PFSK-1 (cell line): ENCODE results near the gene VWA5B1.

ENCODE experiments used
- FOXP2 ChIP-seq: optimal IDR thresholded peaks from 2 replicates; pipeline ENCODE3; 2011; ENCODE audit warnings: borderline replicate concordance, control low read depth, inconsistent platforms; ENCODE audit not compliant: insufficient read depth; ENCODE audit errors: extremely low read length, extremely low read depth
- POLR2AphosphoS5 ChIP-seq: IDR thresholded peaks from 2 replicates; pipeline ENCODE4 v1.6.1; 2012; ENCODE audit warnings: low read depth, mild to moderate bottlenecking, control low read depth, low read length, moderate library complexity
- SIN3A ChIP-seq: IDR thresholded peaks from 2 replicates; pipeline ENCODE4 v1.6.1; 2012; ENCODE audit warnings: mild to moderate bottlenecking, low read length, moderate library complexity, borderline replicate concordance; ENCODE audit not compliant: insufficient read depth
- TAF1 ChIP-seq: IDR thresholded peaks from 2 replicates; pipeline ENCODE4 v1.6.1; 2012; ENCODE audit warnings: low read length, control low read depth, borderline replicate concordance; ENCODE audit not compliant: insufficient read depth
- TF ChIP-seq, protein P1 (sequence below), 2 experiments: IDR thresholded peaks; 2 replicates each; pipeline versions ENCODE4 v1.6.1 to v1.8.0; 2011 to 2012; ENCODE audit warnings: low read depth in 2 of 2, low read length in 2 of 2, control low read depth in 1 of 2, inconsistent platforms in 1 of 2, mild to moderate bottlenecking in 1 of 2, moderate library complexity in 1 of 2; ENCODE audit not compliant: insufficient read depth in 1 of 2

VWA5B1 gene

DNA sequence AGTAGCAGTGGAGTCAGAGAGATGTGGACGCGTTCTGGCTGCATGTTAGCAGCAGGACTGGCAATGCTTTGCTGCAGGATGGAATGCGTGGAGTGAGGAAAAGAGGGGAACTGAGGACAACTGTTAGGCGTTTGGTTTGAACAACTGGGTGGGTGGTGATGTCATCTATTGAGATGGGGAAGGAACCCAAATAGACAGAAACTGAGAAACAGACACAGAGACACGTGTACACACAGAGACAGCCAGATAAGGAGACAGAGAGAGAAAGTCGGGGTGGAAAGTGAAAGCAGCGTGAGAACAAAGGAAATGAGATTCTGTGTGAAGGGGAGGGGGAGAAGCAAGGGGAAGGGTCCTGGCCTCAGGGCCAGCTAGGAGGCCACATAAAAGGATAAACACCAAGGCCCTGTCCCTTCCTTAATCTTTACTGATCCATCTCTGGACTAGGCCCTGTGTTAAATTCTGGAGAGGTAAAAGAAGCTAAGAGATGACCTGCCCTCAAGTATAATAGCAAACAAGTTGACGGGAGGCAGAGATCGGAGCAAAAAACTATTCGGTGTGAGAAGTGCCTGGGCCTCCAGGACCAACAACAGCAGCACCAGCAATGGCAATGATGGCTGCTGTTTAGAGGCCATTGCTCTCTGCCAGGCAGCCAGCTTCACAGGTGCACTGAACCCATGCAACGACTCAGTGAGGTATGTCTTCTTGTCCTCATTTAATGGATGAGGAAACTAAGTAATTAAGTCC is 31.6 kb downstream of the VWA5B1 start:
- TF ChIP-seq TAF1 = no peak
- no peak for TF ChIP-seq FOXP2
- TF ChIP-seq, protein P1, sequence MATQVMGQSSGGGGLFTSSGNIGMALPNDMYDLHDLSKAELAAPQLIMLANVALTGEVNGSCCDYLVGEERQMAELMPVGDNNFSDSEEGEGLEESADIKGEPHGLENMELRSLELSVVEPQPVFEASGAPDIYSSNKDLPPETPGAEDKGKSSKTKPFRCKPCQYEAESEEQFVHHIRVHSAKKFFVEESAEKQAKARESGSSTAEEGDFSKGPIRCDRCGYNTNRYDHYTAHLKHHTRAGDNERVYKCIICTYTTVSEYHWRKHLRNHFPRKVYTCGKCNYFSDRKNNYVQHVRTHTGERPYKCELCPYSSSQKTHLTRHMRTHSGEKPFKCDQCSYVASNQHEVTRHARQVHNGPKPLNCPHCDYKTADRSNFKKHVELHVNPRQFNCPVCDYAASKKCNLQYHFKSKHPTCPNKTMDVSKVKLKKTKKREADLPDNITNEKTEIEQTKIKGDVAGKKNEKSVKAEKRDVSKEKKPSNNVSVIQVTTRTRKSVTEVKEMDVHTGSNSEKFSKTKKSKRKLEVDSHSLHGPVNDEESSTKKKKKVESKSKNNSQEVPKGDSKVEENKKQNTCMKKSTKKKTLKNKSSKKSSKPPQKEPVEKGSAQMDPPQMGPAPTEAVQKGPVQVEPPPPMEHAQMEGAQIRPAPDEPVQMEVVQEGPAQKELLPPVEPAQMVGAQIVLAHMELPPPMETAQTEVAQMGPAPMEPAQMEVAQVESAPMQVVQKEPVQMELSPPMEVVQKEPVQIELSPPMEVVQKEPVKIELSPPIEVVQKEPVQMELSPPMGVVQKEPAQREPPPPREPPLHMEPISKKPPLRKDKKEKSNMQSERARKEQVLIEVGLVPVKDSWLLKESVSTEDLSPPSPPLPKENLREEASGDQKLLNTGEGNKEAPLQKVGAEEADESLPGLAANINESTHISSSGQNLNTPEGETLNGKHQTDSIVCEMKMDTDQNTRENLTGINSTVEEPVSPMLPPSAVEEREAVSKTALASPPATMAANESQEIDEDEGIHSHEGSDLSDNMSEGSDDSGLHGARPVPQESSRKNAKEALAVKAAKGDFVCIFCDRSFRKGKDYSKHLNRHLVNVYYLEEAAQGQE (IDR thresholded peaks at IDR 0.05; ENCODE audit: insufficient read depth in 1 of 2, low read depth in 2 of 2, low read length in 2 of 2) = no peak
- TF ChIP-seq SIN3A = no peak
- no peak for TF ChIP-seq POLR2AphosphoS5

DNA sequence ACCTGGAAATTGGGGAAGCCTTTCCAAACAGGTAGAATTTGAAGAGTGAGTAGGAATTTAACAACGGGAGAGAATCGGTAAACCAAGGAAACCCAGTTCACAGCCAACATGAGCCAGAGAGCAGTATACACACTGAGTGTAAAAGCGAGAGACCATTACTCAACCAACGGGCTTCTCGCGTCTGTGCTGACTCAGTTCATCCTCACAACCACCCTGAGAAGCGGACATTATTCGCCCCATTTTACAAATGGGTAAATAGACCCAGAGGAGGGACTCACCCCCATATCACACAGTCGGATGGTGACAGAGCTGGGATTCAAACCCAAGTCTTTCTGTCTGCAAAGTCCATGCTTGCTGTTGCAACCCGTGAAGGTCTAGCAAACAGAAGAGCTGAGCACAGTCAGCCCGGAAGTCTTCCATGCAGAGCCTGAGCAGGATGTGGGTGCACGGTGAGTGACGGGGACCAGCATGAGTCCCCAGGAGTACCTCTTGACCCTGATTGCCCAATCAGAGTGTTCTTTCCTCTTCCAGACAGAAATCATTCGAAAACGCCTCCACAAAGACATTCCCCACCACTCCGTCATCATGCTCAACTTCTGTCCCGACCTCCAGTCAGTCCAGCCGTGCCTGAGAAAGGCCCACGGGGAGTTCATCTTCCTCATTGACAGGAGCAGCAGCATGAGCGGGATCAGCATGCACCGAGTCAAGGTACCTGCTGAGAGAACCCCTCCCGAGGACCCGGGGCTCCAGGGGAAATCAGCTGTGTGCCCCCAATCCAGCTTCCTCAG is 32.3 kb downstream of the VWA5B1 start:
- no peak for TF ChIP-seq TAF1
- TF ChIP-seq SIN3A = no peak

GRCh38 chr1:20323613-20323920 is 32.9 kb downstream of the VWA5B1 start:
- no peak for TF ChIP-seq POLR2AphosphoS5
- TF ChIP-seq FOXP2 = no peak
- no peak for TF ChIP-seq SIN3A

DNA sequence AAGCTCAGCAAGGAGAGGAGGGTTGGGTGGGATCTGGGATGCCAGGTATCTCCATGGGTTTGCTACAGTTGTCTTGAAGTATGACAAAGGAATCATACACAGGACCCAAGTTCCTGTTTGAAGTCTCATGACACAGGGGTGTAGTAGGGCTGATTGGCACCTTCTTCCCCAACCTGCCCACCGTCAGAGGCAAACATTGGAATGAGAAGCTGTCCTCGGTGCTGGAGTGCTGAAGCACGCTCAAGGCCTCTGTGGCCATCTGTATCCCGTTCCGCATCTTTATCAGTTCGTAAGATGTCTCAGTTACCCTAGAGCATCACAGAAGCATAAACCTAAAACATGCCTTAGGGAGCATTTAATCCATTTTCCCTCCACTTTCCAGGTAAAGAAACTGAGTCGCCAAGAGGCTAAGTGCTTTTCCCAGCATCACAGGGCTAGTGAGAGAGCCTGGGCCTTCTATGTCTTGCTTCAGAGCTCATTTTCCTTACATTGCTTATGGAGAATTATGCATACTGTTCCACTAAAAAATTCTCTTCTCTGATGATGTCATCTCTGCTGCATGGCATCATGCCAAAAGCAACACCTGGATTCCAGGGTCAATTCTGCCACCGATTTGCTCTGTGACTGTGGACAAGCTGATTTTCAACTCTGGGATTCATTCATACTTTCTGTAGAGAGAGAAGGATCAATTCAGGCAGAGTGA is 34.2 kb downstream of the VWA5B1 start:
- TF ChIP-seq, protein P1 (IDR thresholded peaks at IDR 0.05; ENCODE audit: insufficient read depth in 1 of 2, low read depth in 2 of 2, low read length in 2 of 2) = peak in 1 of 2 experiments; percentile 81; a peak in 1 of 4 replicates
- TF ChIP-seq TAF1 (no peak), FOXP2 (no peak)

GRCh38 chr1:20325407-20325843 is 34.8 kb downstream of the VWA5B1 start:
- TF ChIP-seq TAF1 (no peak), FOXP2 (no peak), SIN3A (no peak), POLR2AphosphoS5 (no peak)
- TF ChIP-seq, protein P1 (IDR thresholded peaks at IDR 0.05; ENCODE audit: insufficient read depth in 1 of 2, low read depth in 2 of 2, low read length in 2 of 2) = no peak

GRCh38 chr1:20325844-20326420 is 35.3 kb downstream of the VWA5B1 start:
- TF ChIP-seq TAF1 (no peak), POLR2AphosphoS5 (no peak), SIN3A (no peak), FOXP2 (no peak)
- TF ChIP-seq, protein P1 (IDR thresholded peaks at IDR 0.05; ENCODE audit: insufficient read depth in 1 of 2, low read depth in 2 of 2, low read length in 2 of 2) = no peak
